HEK293T (cell line): Measurements from ENCODE around the gene MYH7.

Experiments
- BHLHE40 ChIP-seq: fragments of 450-650 bp; IDR thresholded peaks from 2 replicates; pipeline ENCODE4 v1.6.1; 2016; ENCODE audit warnings: mild to moderate bottlenecking, moderate library complexity, borderline replicate concordance
- ELF4 ChIP-seq: fragments of 450-650 bp; IDR thresholded peaks from 2 replicates; pipeline ENCODE4 v1.6.1; 2017; ENCODE audit warnings: antibody characterized with exemption
- FOXA1 ChIP-seq: fragments of 450-650 bp; IDR thresholded peaks from 2 replicates; pipeline ENCODE4 v1.6.1; 2016; ENCODE audit warnings: mild to moderate bottlenecking
- FOXM1 ChIP-seq: fragments of 450-650 bp; IDR thresholded peaks from 2 replicates; pipeline ENCODE4 v1.6.1; 2017; ENCODE audit warnings: mild to moderate bottlenecking, borderline replicate concordance
- HDGF ChIP-seq: fragments of 450-650 bp; IDR thresholded peaks from 2 replicates; pipeline ENCODE4 v1.6.1; 2017; ENCODE audit warnings: antibody characterized with exemption, borderline replicate concordance
- L3MBTL2 ChIP-seq: fragments of 450-650 bp; conservative IDR thresholded peaks from 2 replicates; pipeline ENCODE4 v1.6.1; 2016; ENCODE audit warnings: mild to moderate bottlenecking
- NFRKB ChIP-seq: fragments of 450-650 bp; IDR thresholded peaks from 2 replicates; pipeline ENCODE4 v1.6.1; 2016; ENCODE audit warnings: mild to moderate bottlenecking, moderate library complexity
- SP1 ChIP-seq: fragments of 450-650 bp; IDR thresholded peaks from 2 replicates; pipeline ENCODE4 v1.6.1; 2017
- TARDBP ChIP-seq: fragments of 450-650 bp; IDR thresholded peaks from 2 replicates; pipeline ENCODE4 v1.6.1; 2016
- ZNF384 ChIP-seq: fragments of 450-650 bp; IDR thresholded peaks from 2 replicates; pipeline ENCODE4 v1.6.1; 2016

DNA sequence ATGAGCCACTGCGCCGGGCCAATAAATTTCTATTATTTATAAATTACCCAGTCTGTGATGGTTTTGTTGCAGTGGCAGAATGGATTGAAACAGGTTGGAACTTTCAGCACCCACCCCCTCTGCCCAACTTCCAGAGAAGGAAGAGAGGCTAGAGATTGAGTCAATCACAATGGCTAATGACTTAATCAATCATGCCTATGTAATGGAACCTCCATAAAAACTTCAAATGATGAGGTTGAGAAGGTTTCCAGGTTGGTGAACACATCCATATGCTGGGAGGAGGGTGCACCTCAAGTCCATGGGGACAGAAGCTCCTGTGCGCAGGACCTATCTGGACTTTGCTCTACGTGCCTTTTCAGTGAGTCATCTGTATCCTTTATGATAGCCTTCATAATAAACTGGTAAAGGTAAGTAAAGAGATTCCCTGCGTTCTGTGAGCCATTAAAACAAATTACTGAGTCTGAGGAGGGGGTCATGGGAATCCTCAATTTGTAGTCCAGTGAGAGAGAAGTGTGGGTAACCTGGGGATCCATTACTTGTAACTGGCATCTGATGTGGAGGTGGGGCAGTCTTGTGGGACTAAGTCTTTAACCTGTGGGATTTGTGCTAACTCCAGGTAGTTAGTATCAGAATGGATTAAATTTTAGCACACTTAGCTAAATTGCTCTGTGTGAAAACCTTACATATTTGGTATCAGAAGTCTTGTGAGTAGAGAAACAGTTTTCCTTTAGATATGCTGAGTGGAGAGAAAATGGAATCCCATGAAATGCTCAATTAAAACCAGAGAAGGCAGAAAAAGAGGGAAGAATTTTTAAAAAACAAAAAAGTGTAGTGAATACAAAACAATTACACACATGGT lies 22.4 kb upstream of the MYH7 start:
- TF ChIP-seq NFRKB, result no peak
- no peak for TF ChIP-seq L3MBTL2
- no peak for TF ChIP-seq SP1
- TF ChIP-seq FOXA1, result no peak
- no peak for TF ChIP-seq TARDBP
- TF ChIP-seq BHLHE40, result no peak
- no peak for TF ChIP-seq ZNF384
- no peak for TF ChIP-seq FOXM1
- no peak for TF ChIP-seq ELF4
- TF ChIP-seq HDGF, result no peak
